ENCODE data around the gene TBCD.
"Not testable (repeated sequence)": the region's sequence is repeated elsewhere in the genome, so short reads cannot be mapped to it uniquely, and the experiment has no call there.

Gene TBCD

DNA sequence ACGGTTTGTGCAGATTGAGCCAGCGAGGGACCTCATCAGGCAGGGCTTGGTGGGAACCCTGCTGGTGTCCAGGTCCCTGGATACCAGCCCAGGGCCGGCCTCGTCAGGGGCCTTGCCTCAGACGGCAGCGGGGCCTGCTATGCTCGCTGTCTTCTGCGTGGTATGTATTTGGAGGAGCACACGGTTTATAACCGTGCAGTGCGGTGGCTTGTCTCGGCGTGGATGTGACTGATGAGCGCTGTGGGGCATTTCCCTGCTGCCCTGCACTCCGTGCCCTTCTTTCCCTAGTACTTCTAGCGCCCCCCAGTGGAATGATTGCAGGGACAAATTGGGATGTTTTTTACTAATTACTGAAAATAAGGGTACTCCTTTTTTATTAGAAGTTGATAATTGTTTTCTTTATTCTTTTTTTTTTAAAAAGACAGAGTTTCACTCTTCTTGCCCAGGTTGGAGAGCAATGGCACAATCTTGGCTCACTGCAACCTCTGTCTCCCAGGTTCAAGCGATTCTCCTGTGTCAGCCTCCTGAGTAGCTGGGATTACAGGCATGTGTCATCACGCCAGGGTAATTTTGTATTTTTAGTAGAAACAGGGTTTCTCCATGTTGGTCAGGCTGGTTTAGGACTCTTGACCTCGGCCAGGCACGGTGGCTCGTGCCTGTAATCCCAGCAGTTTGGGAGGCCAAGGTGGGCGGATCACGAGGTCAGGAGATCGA, 15.3 kb downstream of the TBCD start:
- peak; percentile 44 to 61 for DNase-seq

DNA sequence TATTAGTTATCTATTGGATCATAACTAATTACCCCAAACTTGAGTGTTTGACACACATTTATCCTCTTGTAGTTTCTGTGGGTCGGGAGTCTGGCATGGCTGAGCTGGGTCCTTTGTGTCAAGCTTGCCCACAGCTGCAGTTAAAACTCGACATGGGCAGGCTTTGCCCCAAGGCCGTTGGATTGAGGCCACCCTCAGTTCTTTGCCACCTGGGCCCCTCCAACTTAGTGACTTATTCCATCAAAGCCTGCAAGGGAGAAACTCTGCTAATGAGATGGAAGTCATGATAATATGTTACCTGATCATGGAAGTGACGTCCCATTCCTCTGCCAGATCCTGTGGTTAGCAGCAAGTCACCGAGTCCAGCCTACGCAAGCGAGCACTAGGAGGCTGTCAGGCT, 17.2 kb downstream of the TBCD start:
- DNase-seq = no peak

DNA sequence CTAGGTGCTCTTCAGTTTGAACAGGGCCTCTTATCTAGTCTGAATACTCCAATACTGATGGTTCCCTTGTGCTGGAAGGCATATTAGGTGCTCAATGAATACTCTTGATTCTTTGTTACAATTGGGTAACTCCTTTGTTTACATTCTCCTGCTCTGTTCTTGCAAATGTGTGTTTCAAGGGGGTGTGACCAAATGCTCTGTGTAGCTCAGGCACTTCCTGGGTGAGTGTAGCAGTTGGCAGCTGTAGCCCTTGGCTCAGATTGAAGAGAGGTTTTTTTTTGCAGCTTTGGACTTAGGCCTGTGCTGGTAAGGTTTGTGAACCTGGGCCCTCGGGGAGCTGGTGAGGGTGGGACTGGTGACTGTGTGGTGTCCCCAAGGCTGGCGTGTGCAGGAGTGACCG, 20.2 kb downstream of the TBCD start:
- no peak for DNase-seq

DNA sequence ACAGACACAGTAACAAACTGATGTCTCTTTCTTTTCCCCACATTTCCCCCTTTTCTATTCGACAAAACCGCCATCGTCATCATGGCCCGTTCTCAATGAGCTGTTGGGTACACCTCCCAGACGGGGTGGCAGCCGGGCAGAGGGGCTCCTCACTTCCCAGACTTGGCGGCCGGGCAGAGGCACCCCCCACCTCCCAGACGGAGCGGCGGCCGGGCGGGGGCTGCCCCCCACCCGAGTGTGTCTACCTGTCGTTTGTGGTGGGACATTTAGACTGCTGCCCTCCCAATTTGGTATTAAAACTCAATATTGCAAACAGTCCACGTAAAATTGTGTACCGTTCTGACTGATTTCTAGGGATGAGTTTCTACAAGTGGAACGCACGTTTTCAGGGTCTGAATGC, 22.6 kb downstream of the TBCD start:
- not testable (repeated sequence) for DNase-seq

DNA sequence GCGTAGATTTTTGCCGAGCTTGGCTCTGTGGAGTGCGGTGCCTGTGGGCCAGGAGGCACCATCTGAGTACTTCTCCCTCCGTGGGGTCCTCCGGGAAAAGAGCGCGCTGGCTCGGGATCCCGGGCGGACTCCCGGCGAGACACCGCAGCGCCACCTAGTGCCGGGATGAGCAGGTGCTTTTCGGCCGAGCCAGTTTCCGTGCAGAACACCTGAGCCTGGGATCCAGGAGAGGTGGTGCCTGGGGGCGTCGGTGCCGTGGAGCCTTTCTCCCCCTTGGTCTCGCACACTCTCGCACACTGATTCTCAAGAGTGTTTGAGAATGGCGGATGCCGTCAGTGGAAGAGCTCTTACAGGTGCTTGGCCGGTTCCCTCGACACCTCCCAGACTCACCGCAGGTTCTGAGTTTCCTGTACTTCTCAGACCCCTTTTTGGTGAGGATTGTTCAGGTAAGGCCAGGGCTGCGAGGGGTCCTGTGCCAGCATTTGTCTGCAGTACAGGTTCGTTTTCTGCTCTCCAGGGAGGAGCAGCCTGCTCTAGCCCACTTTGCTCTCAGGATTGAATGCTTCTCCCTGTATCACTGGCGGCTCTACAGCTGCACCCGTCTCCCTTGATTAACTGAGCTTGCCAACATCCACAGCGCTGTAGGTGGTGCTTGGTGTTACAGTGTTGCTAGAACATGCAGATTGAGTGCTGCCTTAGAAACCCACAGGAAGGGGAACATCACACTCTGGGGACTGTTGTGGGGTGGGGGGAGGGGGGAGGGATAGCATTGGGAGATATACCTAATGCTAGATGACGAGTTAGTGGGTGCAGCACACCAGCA, 23.3 kb downstream of the TBCD start:
- DNase-seq = peak; percentile 32

DNA sequence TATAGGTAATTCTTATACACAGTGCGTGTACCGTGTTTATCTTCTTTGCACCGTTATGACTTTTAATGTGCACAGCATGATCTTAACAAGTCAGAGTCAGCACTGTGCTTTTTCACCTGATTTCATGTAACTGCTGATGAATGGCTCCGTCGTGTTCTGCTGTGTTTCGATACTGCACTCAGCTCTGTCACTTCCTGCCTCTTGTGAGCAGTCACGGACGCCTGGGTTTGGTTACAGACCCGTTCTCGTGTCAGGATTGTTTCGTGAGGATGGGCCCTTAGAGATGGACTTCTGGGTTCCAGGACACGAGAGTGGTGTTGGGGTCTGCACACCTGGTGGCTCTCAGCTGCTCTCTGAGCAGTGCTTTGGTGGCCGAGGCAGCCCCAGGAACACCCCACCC, 24.6 kb downstream of the TBCD start:
- DNase-seq = no peak

DNA sequence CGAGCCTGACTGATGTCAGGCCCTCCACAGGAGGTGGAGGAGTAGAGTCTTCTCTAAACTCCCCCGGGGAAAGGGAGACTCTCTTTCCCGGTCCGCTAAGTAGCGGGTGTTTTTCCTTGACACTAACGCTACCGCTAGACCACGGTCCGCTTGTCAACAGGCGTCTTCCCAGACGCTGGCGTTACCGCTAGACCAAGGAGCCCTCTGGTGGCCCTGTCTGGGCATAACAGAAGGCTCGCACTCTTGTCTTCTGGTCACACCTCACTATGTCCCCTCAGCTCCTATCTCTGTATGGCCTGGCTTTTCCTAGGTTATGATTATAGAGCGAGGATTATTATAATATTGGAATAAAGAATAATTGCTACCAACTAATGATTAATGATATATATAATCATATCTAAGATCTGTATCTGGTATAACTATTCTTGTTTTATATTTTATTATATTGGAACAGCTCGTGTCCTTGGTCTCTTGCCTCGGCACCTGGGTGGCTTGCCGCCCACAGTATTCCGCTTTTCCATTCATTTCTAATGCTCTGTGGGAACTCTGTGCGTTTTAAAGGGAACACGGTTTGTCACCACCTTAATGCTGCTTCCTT, 26.0 kb downstream of the TBCD start:
- DNase-seq = not testable (repeated sequence)

DNA sequence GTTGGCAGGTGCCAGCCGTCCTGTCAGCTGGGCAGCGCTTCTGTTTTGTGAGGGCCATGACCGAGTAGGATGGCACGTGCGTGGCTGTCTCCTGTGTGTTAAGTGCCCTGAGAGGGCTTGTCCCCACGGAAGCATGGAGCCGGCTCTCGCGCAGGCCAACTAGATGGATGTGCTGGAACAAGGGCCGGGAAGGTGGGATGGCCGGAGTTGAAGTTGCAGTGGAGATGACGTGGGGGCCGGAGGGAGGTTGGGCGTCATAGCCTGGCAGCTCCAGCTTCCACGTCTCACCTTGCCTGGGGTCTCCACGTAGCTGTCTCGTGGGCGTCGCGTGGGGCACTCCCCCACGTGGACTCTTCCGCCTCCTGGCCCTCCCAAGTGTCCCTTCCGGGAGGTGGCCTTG, 27.7 kb downstream of the TBCD start:
- no peak for DNase-seq

DNA sequence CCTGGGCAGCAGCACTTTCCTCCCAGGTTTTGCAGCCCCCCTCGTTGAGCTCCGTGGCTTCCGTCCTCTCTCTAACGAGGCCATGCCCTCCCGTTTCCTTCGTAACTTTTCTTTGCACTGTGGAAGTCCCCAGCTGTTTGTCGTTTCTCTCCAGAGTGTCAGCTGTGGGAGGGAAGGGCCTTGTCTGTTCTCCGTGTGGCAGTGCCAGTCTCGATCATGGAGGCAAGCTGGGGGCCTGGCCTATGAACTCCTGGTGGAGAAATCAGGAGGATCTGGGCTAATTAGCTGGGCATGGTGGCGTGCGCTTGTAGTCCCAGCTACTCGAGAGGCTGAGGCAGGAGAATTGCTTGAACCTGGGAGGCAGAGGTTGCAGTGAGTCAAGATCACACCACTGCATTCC, 28.3 kb downstream of the TBCD start:
- no peak for DNase-seq

DNA sequence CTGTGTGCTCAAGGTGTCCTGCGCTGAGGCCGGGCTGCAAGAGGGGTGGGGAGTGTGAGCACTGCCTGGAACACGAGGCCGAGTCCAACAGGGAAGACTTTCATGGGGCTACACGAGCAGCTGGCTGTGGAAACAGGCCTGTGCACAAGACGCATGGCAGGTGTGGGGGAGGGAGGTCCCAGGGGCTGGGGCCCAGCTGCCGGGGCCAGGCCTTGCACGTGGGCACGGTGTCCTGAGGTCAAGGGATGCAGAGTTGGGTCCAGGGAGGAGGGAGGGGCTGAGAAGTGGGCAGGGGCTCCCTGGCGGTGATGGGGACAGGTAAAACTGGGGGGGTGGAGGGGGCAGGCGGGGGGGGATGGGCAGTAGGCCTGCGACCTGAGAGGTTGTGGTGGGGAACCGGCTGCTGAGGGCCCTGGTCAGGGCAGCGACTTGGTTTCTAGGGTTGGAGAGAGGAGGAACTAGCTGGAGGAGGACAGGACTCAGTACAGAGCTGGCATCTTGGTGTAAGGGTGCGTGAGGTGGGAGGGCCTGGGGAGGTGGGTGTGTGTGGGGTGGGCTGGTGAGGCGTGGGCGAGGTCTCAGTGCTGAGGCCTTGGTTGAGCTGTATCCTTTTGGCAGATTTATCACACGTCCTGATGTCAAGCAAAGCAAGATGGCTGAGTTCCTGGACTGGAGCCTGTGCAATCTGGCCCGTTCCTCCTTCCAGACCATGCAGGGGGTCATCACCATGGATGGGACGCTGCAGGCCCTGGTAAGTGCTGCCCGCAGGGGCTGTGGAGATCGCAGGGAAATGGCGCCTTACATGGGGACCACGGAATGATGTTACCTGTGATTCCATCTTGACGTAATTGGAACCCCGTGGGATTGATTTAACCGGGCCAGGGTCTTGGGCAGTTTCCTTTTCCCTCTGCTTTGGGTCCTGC, 29.4 kb downstream of the TBCD start:
- no peak for DNase-seq

DNA sequence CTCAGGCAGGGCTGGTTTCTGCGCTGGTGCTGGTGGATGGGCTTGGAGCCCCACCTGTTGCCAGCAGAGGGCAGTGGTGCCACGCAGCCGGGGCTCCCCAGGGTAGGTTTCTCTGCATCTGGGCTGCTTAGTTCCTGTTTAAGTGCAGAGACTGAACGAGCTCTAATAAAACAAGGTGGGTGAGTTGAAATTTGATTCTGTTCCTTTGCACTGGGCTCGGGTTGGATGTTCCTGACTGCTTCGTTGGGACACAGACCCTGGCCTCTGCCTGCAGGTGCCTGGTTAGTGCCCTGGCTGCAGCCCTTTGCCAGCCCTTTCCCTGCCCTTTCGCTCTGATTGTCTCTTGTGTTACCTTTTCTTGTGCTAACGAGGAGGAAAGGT, 30.0 kb downstream of the TBCD start:
- peak; percentile 79 to 84 for DNase-seq

DNA sequence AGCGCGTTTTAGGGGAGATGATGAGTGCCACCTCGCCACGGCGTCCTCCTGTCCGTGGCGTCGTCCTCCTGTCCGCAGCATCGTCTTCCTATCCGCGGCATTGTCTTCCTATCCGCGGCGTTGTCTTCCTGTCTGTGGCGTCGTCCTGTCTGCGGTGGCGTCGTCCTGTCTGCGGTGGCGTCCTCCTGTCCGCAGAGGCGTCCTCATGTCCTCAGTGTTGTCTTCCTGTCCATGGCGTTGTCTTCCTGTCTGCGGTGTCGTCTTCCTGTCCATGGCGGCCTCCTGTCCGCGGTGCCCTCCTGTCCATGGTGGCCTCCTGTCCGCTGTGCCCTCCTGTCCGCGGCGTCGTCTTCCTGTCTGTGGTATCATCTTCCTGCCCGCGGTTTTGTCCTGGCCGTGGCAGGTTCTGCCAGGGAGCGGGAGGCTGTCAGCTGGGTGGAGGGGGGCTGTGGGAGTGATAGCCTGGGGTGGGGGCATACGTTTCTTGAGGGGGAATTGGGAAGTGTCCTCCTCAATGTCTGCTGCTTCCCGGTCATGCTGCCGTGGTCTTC, 30.9 kb downstream of the TBCD start:
- no peak for DNase-seq

DNA sequence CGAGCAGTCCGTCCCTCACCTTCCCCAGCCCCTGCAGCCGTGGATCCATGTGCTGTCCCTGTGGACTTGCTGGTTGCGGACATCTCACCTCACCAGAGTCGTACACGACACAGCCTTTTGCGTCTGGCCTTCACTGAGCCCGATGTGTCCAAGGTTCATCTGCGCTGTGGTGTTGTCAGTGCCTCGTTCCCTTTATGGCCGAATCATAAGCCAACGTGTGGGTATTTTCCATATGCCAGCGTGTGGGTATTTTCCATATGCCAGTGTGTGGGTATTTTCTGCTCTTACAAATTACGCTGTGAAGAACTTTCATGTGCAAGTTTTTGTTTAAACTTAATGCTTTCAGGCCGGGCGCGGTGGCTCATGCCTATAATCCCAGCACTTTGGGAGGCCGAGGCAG, 31.6 kb downstream of the TBCD start:
- DNase-seq = no peak

DNA sequence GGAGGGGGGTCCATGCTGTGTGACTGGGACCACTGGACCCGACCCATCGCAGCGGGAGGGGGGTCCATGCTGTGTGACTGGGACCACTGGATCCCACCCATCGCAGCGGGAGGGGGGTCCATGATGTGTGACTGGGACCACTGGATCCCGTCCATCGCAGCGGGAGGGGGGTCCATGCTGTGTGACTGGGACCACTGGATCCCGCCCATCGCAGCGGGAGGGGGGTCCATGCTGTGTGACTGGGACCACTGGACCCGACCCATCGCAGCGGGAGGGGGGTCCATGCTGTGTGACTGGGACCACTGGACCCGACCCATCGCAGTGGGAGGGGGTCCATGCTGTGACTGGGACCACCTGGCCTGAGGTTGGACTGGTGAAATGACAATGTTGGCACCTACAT, 33.7 kb downstream of the TBCD start:
- DNase-seq = not testable (repeated sequence)

DNA sequence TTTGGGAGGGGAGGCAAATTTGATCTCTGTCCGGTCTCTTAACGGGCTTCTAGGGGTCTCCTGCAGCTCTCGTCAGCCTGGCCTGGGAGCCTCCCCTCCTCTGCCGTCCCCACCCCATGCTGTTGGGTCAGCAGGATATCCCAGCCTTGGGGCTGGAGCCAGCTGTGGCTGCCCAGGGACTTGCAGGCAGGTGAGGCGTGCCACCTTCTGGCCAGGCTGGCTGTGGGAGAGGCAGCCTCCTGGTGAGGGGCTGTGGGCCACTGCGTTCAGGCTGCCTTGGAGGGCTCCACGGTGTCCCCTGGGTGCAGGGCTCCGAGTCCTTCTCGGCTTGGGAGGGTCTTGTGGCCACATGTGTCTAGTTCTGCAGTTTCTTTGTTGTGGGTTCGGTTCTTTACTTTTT, 34.6 kb downstream of the TBCD start:
- DNase-seq = no peak

DNA sequence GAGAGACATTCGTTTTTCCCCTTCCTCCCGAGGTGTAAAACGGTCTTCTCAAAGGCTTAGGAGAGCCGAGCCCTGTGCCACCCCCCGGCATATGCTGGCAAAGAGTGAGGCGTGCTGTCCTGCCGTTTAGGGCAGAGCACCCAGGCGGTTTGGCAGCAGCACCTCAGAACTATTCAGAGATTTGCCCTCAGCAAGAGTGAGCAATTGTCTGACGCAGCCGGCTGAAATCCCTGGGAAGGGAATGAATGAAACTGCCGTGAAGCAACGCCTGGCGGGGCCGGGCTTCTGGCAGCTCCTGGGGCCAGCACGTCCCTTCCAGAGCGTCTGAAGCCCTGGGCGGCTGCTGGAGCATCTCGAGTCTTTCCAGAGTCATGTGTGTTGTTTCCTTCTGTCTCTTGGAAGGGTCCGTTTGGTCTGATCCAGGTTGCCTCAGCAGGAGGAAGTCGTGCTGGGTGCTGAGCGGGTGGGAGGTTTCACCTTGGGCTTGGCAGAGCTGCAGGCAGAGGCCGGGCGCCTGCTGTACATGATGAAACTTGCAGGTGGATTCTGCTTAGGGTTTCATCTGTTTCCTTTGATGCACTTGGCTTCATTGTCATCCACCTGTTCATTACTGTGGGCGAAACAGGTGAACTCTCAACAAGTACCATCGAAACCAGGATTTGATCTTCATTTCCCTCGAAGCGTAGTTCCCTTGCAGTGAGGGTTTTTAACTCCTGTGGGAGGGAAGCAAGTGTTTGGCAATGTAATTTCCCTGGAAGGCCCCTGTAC, 35.4 kb downstream of the TBCD start:
- DNase-seq = no peak

DNA sequence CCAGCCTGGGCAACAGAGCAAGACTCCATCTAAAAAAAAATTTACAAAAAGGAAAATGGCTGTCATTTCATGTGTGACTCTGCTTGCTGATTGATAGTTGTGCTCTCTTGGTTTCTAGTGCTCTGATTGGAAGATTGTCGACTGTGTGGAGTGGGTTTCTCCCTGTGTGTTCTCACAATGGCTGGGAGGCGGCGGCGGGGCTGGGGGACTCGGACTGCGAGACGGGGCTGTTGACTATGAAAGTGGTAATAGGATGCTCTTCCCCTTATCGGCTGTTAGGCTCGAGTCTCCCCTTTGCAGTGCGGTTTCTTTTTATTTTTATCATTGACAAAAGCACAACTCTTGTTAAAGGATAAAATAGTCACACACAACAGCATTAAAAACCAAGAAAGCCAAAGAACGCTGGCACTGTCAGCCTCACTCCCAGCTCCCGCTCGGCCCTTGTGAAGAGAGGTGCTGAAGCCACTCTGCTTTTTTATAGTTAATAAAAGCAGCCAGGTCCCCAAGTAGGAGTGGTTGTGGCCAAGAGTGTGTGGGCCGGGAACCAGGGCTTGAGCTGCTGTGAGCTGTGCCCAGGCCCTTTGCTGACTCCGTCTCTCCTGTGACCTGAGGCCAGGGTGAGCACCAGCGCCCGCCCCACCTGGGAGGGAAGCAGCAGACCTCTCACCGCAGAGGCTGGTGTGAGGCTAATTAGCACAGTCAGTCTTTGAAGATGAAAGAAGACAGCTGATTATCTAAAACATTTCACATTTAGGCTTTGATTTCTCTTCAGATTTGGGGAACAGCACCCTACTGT, 36.5 kb downstream of the TBCD start:
- no peak for DNase-seq

DNA sequence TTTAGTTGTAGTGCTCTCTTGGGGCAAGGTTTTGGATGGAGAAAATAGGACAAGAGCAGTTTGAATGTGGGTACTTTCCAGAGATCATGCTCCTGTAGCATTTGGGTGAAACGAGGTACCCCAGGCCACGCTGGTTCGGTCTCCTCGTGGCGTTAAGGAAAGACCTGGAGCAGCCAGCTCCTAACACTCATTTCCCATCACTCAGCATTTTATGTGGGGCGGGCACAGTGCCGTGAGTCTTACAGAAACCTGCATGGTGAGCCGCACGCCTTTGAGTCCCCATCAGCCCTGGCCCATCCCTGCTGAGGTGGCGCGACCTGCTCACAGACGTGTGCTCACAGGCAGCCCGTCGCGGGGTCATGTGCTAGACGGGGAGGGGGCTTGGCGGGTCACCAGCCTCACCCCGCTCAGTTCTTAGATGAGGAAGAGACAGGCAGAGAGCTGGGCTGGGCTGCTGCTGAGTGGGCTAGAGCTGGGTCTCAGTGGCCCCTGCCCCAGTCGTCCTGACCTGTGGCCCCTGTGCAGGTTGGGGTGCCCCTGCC, 37.3 kb downstream of the TBCD start:
- no peak for DNase-seq

DNA sequence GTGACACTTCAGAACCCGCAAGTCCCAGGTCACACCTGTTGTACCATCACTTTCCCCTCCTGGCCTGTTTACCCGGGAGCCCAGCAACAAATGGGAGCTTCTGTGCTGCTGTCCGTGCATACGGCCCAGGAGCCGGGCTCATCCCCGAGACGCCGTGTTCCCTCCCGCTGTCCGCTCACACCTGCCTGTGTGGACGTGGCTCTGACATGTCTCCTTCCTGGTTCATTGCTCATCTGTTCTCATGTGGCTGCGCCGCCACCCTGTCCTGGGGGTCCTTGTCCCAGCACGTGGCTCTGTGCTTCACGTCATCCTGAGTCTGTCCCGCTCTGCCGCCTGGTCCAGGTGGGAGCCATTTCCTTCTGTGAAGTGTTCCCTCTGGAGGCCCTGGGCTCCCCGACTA, 37.9 kb downstream of the TBCD start:
- no peak for DNase-seq

DNA sequence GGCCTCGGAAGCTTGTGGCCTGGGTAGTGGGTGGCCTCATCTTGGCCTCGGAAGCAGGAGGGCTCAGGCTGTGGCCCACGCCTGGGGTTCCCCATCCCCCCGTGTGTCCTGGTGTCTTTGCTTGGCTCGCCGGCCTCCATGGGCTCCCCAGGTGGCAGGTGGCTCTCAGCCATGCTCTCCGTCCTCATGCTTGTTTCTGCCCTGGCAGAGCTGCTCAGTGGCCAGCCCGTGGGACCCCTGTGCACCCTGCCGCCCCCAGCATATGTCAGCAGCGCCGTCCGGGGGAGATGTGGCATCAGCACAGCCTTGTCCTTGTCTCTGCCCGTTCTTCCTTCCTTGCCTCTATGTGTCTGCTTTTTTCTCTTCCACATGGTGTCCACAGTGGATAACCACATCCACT, 38.5 kb downstream of the TBCD start:
- DNase-seq = no peak

DNA sequence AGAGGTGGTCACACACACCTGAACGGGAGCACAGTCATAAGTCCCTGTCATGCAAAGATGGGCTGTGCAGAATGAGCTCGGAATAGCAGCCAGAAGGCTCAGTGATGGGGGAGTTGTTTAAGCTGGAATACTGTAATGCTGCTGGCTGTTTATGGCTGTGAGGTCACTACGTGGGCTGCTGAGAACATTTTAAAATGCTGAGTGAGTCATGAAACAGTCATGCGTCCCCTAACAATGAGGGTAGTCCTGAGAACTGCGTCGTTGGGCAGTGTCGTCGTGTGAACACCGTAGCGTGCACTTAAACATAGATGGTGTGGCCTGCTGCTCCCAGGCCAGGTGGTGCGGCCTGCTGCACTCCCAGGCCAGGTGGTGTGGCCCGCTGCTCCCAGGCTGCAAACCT, 39.7 kb downstream of the TBCD start:
- DNase-seq = no peak
